Neural crest cell (in vitro differentiated cells): Measurements from ENCODE around the gene SH2D7. TPM values are rescaled to one million over a fixed set of nuclear protein-coding genes. Genes with fewer than 3 reads are reported as not detected.

Source experiments
- DNase-seq: peaks from one replicate; pipeline ENCODE4 v3.0.0; 2021; ENCODE audit warnings: low read depth, mixed read lengths, low spot score
- H3K27ac Mint-ChIP-seq: one replicate; pipeline ENCODE4 v1.8.0; 2021; ENCODE audit warnings: mild to moderate bottlenecking, mixed read lengths; ENCODE audit not compliant: unreplicated experiment
- H3K27me3 Mint-ChIP-seq: 2 replicates; pipeline ENCODE4 v1.8.0; 2021; ENCODE audit warnings: low read depth, mild to moderate bottlenecking, mixed read lengths
- H3K36me3 Mint-ChIP-seq: 2 replicates; pipeline ENCODE4 v1.8.0; 2021; ENCODE audit warnings: low read depth, mild to moderate bottlenecking, mixed read lengths
- H3K4me1 Mint-ChIP-seq: 2 replicates; pipeline ENCODE4 v1.8.0; 2021; ENCODE audit warnings: mixed read lengths
- H3K4me3 Mint-ChIP-seq: one replicate; pipeline ENCODE4 v1.8.0; 2021; ENCODE audit warnings: mild to moderate bottlenecking, mixed read lengths
- H3K9me3 Mint-ChIP-seq: 2 replicates; pipeline ENCODE4 v1.8.0; 2021; ENCODE audit warnings: mixed read lengths
- CTCF ChIP-seq: fragments of 200-600 bp; sonication (generic); conservative IDR thresholded peaks from 2 replicates; pipeline ENCODE4 v1.5.0; 2021; ENCODE audit warnings: antibody characterized with exemption, mild to moderate bottlenecking
- total RNA-seq: library from RNA; stranded (reverse); gene quantifications from 2 replicates; pipeline ENCODE4 v1.2.1, GENCODE V29; 2021

Gene SH2D7
- total RNA-seq, 1 donor from 2014 or later: not detected

GRCh38 chr15:78057803-78058202, 34.6 kb upstream of the SH2D7 start:
- H3K27ac Mint-ChIP-seq: no peak overlapping the region
- no peak for DNase-seq
- H3K9me3 Mint-ChIP-seq: no peaks in the 10 kb centered on the region
- no peak overlapping the region for H3K4me3 Mint-ChIP-seq
- H3K36me3 Mint-ChIP-seq: no peaks in the 10 kb centered on the region
- H3K4me1 Mint-ChIP-seq: peaks cover 22% of the 10 kb centered on the region
- H3K27me3 Mint-ChIP-seq: no peaks in the 10 kb centered on the region
- TF ChIP-seq CTCF: no peak

DNA sequence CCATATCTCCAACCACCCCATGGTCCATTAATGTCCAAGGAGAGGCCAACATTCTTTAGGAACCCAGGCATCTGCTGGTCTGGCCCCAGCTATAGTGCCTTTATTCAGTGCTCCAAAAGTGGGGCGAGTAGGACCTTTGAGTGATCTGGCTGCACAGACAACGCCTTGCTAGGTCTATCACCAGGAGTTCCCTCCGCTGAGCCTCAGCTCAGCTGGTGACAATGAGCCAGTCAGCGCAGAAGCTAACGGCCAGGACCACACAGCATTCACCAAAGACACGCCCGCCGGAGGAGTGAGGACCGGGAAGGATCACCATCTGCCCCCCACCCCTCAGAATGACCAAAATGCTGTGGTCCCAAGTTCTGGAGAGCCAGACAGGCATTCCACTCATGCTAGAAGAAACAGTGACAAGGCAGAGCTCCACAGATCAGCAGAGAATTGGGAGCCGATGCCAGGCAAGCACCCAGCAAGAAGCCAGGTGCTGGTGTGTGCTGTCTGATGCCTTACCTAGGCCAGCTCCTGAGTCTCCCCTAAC, 33.9 kb upstream of the SH2D7 start:
- Mint-ChIP-seq H3K27ac (no peak overlapping the region), H3K27me3 (no peaks in the 10 kb centered on the region), H3K4me3 (no peak overlapping the region), H3K36me3 (no peaks in the 10 kb centered on the region), H3K9me3 (no peaks in the 10 kb centered on the region), H3K4me1 (peaks cover 23% of the 10 kb centered on the region)
- no peak for TF ChIP-seq CTCF
- DNase-seq: no peak

- no peak overlapping the region for H3K4me3 Mint-ChIP-seq
- H3K9me3 Mint-ChIP-seq: no peaks in the 10 kb centered on the region
- no peaks in the 10 kb centered on the region for H3K36me3 Mint-ChIP-seq
- TF ChIP-seq CTCF: no peak
- DNase-seq: no peak
- H3K27me3 Mint-ChIP-seq: no peaks in the 10 kb centered on the region
- H3K27ac Mint-ChIP-seq: no peak overlapping the region
- peaks cover 23% of the 10 kb centered on the region for H3K4me1 Mint-ChIP-seq
Observed at GRCh38 chr15:78059110-78059839, 33.1 kb upstream of the SH2D7 start.

GRCh38 chr15:78060232-78060631, 32.1 kb upstream of the SH2D7 start:
- Mint-ChIP-seq H3K36me3 (no peaks in the 10 kb centered on the region), H3K27me3 (no peaks in the 10 kb centered on the region), H3K4me3 (no peak overlapping the region), H3K27ac (no peak overlapping the region), H3K4me1 (peaks cover 23% of the 10 kb centered on the region), H3K9me3 (no peaks in the 10 kb centered on the region)
- no peak for TF ChIP-seq CTCF
- no peak for DNase-seq

- Mint-ChIP-seq H3K9me3 (no peaks in the 10 kb centered on the region), H3K4me3 (no peak overlapping the region), H3K27me3 (no peaks in the 10 kb centered on the region), H3K27ac (no peak overlapping the region), H3K36me3 (no peaks in the 10 kb centered on the region), H3K4me1 (peaks cover 22% of the 10 kb centered on the region)
- no peak for DNase-seq
- TF ChIP-seq CTCF: no peak
Observed at GRCh38 chr15:78061963-78062427, 30.4 kb upstream of the SH2D7 start.
